WTC11 (cell line): ENCODE data around the gene CORO2B.

ENCODE experiments used
- EMX1 ChIP-seq: fragments of 250-450 bp; sonication (Bioruptor Pico); IDR thresholded peaks from 2 replicates; pipeline ENCODE4 v1.8.0; 2021; ENCODE audit warnings: mild to moderate bottlenecking
- ESRRA ChIP-seq: sonication (generic); formaldehyde crosslinking; IDR thresholded peaks from 2 replicates; pipeline ENCODE4 v1.8.1; 2022; ENCODE audit warnings: mild to moderate bottlenecking, missing genetic modification reagents, borderline replicate concordance
- ETV6 ChIP-seq: sonication (generic); formaldehyde crosslinking; IDR thresholded peaks from 2 replicates; pipeline ENCODE4 v1.8.1; 2022; ENCODE audit warnings: mild to moderate bottlenecking, missing genetic modification reagents
- FOXP1 ChIP-seq: sonication (generic); formaldehyde crosslinking; IDR thresholded peaks from 2 replicates; pipeline ENCODE4 v1.8.0; 2022; ENCODE audit warnings: missing genetic modification reagents, mild to moderate bottlenecking, moderate library complexity, borderline replicate concordance
- GABPB1 ChIP-seq: sonication (generic); formaldehyde crosslinking; IDR thresholded peaks from 2 replicates; pipeline ENCODE4 v1.8.1; 2023; ENCODE audit warnings: mild to moderate bottlenecking, missing genetic modification reagents
- ZNF121 ChIP-seq: sonication (generic); formaldehyde crosslinking; IDR thresholded peaks from 2 replicates; pipeline ENCODE4 v1.8.0; 2023; ENCODE audit warnings: missing genetic modification reagents
- ZNF263 ChIP-seq: sonication (generic); formaldehyde crosslinking; IDR thresholded peaks from 2 replicates; pipeline ENCODE4 v1.8.1; 2022; ENCODE audit warnings: low read depth, mild to moderate bottlenecking, moderate library complexity, missing genetic modification reagents
- ZNF416 ChIP-seq: fragments of 250-450 bp; sonication (Bioruptor Pico); IDR thresholded peaks from 2 replicates; pipeline ENCODE4 v1.9.0; 2021; ENCODE audit warnings: mild to moderate bottlenecking, inconsistent platforms
- TF ChIP-seq, protein P1 (sequence below): fragments of 200-600 bp; IDR thresholded peaks from 2 replicates; pipeline ENCODE4 v1.8.0; 2022; ENCODE audit warnings: antibody characterized with exemption
- TF ChIP-seq, protein P2 (sequence below): sonication (generic); formaldehyde crosslinking; IDR thresholded peaks from 2 replicates; pipeline ENCODE4 v1.8.1; 2022; ENCODE audit warnings: mild to moderate bottlenecking, moderate library complexity, missing genetic modification reagents

DNA sequence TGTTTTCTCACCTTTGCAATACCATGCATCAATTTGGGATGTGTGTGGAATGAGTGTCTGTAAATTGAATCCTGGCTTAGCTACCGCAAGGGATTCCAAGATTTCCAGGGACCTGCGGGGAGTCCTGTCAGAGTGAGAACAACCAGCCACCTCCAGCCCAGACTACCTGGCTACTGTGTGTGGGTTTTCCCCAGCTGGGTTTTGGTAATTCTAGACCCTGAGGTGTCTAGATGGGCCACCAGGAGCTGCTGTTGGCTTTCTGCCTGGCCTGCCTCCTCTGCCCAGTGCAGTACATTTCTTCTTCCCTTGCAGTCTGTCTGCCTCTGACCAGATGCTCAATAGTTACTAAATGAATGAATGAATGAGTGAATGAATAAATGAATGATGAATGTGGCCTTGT lies 32.5 kb upstream of the CORO2B start:
- TF ChIP-seq ZNF121 (CRISPR knock-in tag) (no peak), ESRRA (CRISPR knock-in tag) (no peak), GABPB1 (CRISPR knock-in tag) (no peak), ZNF263 (CRISPR knock-in tag) (no peak), ETV6 (CRISPR knock-in tag) (no peak), ZNF416 (CRISPR knock-in tag) (no peak), EMX1 (CRISPR knock-in tag) (no peak), FOXP1 (CRISPR knock-in tag) (no peak)
- TF ChIP-seq, protein P1, sequence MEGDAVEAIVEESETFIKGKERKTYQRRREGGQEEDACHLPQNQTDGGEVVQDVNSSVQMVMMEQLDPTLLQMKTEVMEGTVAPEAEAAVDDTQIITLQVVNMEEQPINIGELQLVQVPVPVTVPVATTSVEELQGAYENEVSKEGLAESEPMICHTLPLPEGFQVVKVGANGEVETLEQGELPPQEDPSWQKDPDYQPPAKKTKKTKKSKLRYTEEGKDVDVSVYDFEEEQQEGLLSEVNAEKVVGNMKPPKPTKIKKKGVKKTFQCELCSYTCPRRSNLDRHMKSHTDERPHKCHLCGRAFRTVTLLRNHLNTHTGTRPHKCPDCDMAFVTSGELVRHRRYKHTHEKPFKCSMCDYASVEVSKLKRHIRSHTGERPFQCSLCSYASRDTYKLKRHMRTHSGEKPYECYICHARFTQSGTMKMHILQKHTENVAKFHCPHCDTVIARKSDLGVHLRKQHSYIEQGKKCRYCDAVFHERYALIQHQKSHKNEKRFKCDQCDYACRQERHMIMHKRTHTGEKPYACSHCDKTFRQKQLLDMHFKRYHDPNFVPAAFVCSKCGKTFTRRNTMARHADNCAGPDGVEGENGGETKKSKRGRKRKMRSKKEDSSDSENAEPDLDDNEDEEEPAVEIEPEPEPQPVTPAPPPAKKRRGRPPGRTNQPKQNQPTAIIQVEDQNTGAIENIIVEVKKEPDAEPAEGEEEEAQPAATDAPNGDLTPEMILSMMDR = no peak
- TF ChIP-seq, protein P2, sequence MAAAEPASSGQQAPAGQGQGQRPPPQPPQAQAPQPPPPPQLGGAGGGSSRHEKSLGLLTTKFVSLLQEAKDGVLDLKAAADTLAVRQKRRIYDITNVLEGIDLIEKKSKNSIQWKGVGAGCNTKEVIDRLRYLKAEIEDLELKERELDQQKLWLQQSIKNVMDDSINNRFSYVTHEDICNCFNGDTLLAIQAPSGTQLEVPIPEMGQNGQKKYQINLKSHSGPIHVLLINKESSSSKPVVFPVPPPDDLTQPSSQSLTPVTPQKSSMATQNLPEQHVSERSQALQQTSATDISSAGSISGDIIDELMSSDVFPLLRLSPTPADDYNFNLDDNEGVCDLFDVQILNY (CRISPR knock-in tag) = no peak
